Nephron progenitor cell (in vitro differentiated cells): ENCODE results near the gene SSU72.
A peak's percentile ranks its signal among the peaks of the same experiment; 100 is the strongest.
"Not testable (repeated sequence)": the region's sequence is repeated elsewhere in the genome, so short reads cannot be mapped to it uniquely, and the experiment has no call there.

ENCODE experiments used
- DNase-seq: peaks from one replicate; pipeline ENCODE4 v3.0.0; 2021
- H3K27ac Mint-ChIP-seq: 2 replicates; pipeline ENCODE4 v1.8.0; 2021; ENCODE audit warnings: mild to moderate bottlenecking, moderate library complexity, mixed read lengths
- H3K27me3 Mint-ChIP-seq: 2 replicates; pipeline ENCODE4 v1.8.0; 2021; ENCODE audit warnings: mild to moderate bottlenecking, low read depth, mixed read lengths; ENCODE audit not compliant: poor library complexity
- H3K36me3 Mint-ChIP-seq: 2 replicates; pipeline ENCODE4 v1.8.0; 2021; ENCODE audit warnings: low read depth, mixed read lengths
- H3K4me1 Mint-ChIP-seq: 2 replicates; pipeline ENCODE4 v1.8.0; 2021; ENCODE audit warnings: mixed read lengths
- H3K4me3 Mint-ChIP-seq: 2 replicates; pipeline ENCODE4 v1.8.0; 2021; ENCODE audit warnings: mild to moderate bottlenecking, moderate library complexity, mixed read lengths
- H3K9me3 Mint-ChIP-seq: 2 replicates; pipeline ENCODE4 v1.8.0; 2021; ENCODE audit warnings: mild to moderate bottlenecking, moderate library complexity, mixed read lengths
- CTCF ChIP-seq: fragments of 200-600 bp; sonication (generic); IDR thresholded peaks from 2 replicates; pipeline ENCODE4 v1.5.0; 2021; ENCODE audit warnings: antibody characterized with exemption

Gene SSU72

GRCh38 chr1:1522536-1522935 lies 52.1 kb downstream of the SSU72 start:
- H3K36me3 Mint-ChIP-seq, result peaks cover 18% of the 10 kb centered on the region
- not testable (repeated sequence) for H3K4me1 Mint-ChIP-seq, H3K4me3 Mint-ChIP-seq, DNase-seq, H3K9me3 Mint-ChIP-seq, H3K27ac Mint-ChIP-seq, H3K27me3 Mint-ChIP-seq

GRCh38 chr1:1521331-1521730 lies 53.3 kb downstream of the SSU72 start:
- H3K36me3 Mint-ChIP-seq, result peaks cover 13% of the 10 kb centered on the region
- no peaks in the 10 kb centered on the region for H3K27me3 Mint-ChIP-seq
- no peaks in the 10 kb centered on the region for H3K9me3 Mint-ChIP-seq
- TF ChIP-seq CTCF, result no peak
- no peaks in the 10 kb centered on the region for H3K4me1 Mint-ChIP-seq
- DNase-seq, result no peak
- no peak overlapping the region for H3K27ac Mint-ChIP-seq
- no peak overlapping the region for H3K4me3 Mint-ChIP-seq

DNA sequence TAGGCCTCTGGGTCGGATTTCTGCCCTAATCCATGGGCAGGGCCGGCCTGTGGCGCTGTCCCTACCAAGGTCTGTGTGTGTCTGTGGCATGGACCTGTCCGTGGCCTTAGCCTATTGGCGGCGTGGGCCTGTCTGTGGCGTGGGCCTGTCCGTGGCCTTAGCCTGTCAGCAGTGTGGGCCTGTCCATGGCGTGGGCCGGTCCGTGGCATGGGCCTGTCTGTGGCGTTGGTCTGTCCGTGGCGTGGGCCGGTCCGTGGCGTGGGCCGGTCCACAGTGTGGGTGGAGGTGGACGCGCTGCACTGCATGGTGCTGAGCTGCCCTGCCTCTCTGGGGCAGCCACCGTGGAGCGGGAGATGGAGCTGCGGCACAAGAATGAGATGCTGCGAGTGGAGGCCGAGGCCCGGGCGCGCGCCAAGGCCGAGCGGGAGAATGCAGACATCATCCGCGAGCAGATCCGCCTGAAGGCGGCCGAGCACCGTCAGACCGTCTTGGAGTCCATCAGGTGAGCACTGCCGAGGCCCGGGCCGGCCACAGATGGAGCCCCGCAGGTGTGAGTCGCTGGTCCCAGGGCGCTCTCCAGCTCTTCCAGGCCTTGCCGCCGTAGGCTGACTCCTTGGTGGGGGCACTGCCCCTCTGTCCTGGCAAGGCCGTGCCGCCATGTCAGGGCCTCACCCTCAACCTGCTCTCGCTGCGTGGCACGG lies 54.7 kb downstream of the SSU72 start:
- not testable (repeated sequence) for H3K27ac Mint-ChIP-seq, H3K4me1 Mint-ChIP-seq, DNase-seq, H3K4me3 Mint-ChIP-seq, H3K9me3 Mint-ChIP-seq, H3K27me3 Mint-ChIP-seq
- peaks cover 13% of the 10 kb centered on the region for H3K36me3 Mint-ChIP-seq

- H3K4me3 Mint-ChIP-seq, DNase-seq, H3K27me3 Mint-ChIP-seq, H3K9me3 Mint-ChIP-seq: not testable (repeated sequence)
- Mint-ChIP-seq H3K36me3 (peaks cover 13% of the 10 kb centered on the region), H3K27ac (peak overlapping the region; percentile 45), H3K4me1 (peaks cover 17% of the 10 kb centered on the region)
Observed at GRCh38 chr1:1518621-1519007, 56.0 kb downstream of the SSU72 start.

GRCh38 chr1:1517973-1518620 lies 56.6 kb downstream of the SSU72 start:
- peaks cover 13% of the 10 kb centered on the region for H3K36me3 Mint-ChIP-seq
- no peaks in the 10 kb centered on the region for H3K27me3 Mint-ChIP-seq
- no peak overlapping the region for H3K4me3 Mint-ChIP-seq
- H3K9me3 Mint-ChIP-seq, result no peaks in the 10 kb centered on the region
- peaks cover 20% of the 10 kb centered on the region for H3K4me1 Mint-ChIP-seq
- no peak overlapping the region for H3K27ac Mint-ChIP-seq
- TF ChIP-seq CTCF, result no peak
- no peak for DNase-seq

DNA sequence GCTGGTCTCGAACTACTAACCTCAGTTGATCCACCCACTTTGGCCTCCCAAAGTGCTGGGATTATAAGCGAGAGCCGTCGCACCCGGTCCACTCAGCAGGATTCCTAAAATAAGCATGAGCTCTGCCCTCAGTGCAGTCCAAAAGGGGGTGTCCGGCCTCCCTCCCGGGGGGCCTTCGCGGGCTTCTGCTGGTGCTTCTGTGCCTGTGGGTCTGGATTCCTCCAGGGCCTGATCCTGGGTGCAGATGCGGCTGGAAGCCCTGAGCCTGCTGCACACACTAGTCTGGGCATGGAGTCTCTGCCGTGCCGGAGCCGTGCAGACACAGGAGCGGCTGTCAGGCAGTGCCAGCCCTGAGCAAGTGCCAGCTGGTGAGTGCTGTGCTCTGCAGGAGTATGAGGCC lies 57.7 kb downstream of the SSU72 start:
- H3K4me1 Mint-ChIP-seq, result peaks cover 20% of the 10 kb centered on the region
- DNase-seq, H3K9me3 Mint-ChIP-seq, H3K27me3 Mint-ChIP-seq, H3K27ac Mint-ChIP-seq, H3K4me3 Mint-ChIP-seq: not testable (repeated sequence)
- peaks cover 13% of the 10 kb centered on the region for H3K36me3 Mint-ChIP-seq

DNA sequence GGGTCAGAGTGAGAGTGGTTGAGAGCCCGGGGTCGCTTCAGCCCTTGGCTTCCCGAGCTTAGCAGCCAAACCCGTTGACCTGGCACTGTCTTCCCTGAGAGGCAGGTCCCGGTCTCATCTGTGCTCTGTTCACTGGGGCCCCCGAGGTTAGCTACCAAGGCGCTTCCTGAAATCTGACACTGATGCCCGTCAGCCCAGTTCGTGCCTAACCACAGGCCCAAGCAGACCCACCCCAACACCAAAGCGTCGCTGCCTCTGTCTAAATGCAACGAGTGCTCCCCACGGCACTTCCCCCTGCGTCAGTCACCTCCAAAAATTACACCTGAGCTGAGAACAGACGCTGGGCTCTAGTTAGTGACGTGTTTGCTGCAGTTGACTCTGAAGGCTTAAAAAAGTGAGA lies 60.3 kb downstream of the SSU72 start:
- H3K27me3 Mint-ChIP-seq, H3K4me3 Mint-ChIP-seq, H3K9me3 Mint-ChIP-seq, DNase-seq, H3K27ac Mint-ChIP-seq: not testable (repeated sequence)
- peaks cover 13% of the 10 kb centered on the region for H3K36me3 Mint-ChIP-seq
- H3K4me1 Mint-ChIP-seq, result peaks cover 27% of the 10 kb centered on the region

GRCh38 chr1:1513675-1514074 lies 61.0 kb downstream of the SSU72 start:
- peaks cover 27% of the 10 kb centered on the region for H3K4me1 Mint-ChIP-seq
- not testable (repeated sequence) for H3K9me3 Mint-ChIP-seq, H3K27ac Mint-ChIP-seq, DNase-seq, H3K27me3 Mint-ChIP-seq
- peak overlapping the region; percentile 76 for H3K4me3 Mint-ChIP-seq
- peaks cover 10% of the 10 kb centered on the region for H3K36me3 Mint-ChIP-seq

- peak; percentile 39 for DNase-seq
- Mint-ChIP-seq H3K4me3 (peak overlapping the region; percentile 71), H3K4me1 (peaks cover 28% of the 10 kb centered on the region)
- H3K36me3 Mint-ChIP-seq, H3K9me3 Mint-ChIP-seq, H3K27me3 Mint-ChIP-seq, H3K27ac Mint-ChIP-seq: not testable (repeated sequence)
Observed at GRCh38 chr1:1512425-1512824, 62.2 kb downstream of the SSU72 start.
